GM23248 (cell line): ENCODE results near the gene LMCD1.

Experiments
- EZH2 ChIP-seq: fragments of 200-600 bp; sonication (generic); IDR thresholded peaks from 2 replicates; pipeline ENCODE4 v1.6.1; 2018; ENCODE audit warnings: antibody characterized with exemption, mild to moderate bottlenecking; ENCODE audit not compliant: insufficient read depth, poor library complexity, severe bottlenecking
- EZH2phosphoT487 ChIP-seq: fragments of 200-600 bp; sonication (generic); IDR thresholded peaks from 2 replicates; pipeline ENCODE4 v1.6.1; 2018; ENCODE audit warnings: antibody characterized with exemption, moderate library complexity, mild to moderate bottlenecking, low read depth; ENCODE audit not compliant: insufficient read depth

- TF ChIP-seq EZH2 (no peak), EZH2phosphoT487 (no peak)
These were observed 15.7 kb upstream of the LMCD1 start for GRCh38 chr3:8485943-8486342.
